SK-N-SH (cell line): ENCODE data around the gene TMPRSS6. TPM values are rescaled to one million over a fixed set of nuclear protein-coding genes. Genes with fewer than 3 reads are reported as not detected.
A peak's percentile ranks its signal among the peaks of the same experiment; 100 is the strongest.

ENCODE experiments used
- CTCF ChIA-PET: fragments of 300-600, 350-600 bp; formaldehyde crosslinking; extraction: SDS; loops from one replicate; lab custom pipeline; 2021; lab: Yijun Ruan, JAX
- POLR2A ChIA-PET: fragments of 350-600 bp; sonication (Branson Sonifier 250); formaldehyde crosslinking; extraction: SDS; loops from one replicate; lab custom pipeline; 2020; ENCODE audit warnings: antibody characterized with exemption, inconsistent platforms; lab: Yijun Ruan, JAX
- DNase-seq: peaks from one replicate; pipeline ENCODE4 v3.0.0; 2012
- H2AFZ ChIP-seq: fragments of 200-600 bp; sonication (generic); 2 replicates; pipeline ENCODE4 v1.8.1; 2016; ENCODE audit warnings: antibody characterized with exemption, mild to moderate bottlenecking, low read depth
- H3F3A ChIP-seq: fragments of 200-600 bp; sonication (generic); replicated peaks from 2 replicates; pipeline ENCODE3; 2016; ENCODE audit warnings: antibody characterized with exemption, mild to moderate bottlenecking; ENCODE audit not compliant: insufficient read depth
- H3K27ac ChIP-seq, 2 experiments: fragments of 200-500 bp in 1 of 2; fragments of 200-600 bp in 1 of 2; sonication (Bioruptor generic) in 1 of 2; sonication (generic), shearing (Covaris generic) in 1 of 2; 2 replicates each; pipeline versions ENCODE4 v1.5.1 to v1.6.1; 2014 to 2016; ENCODE audit warnings: low read depth in 2 of 2, inconsistent platforms in 1 of 2, low read length in 1 of 2, mild to moderate bottlenecking in 1 of 2, mixed read lengths in 1 of 2
- H3K27me3 ChIP-seq: fragments of 200-600 bp; sonication (generic), shearing (Covaris generic); 2 replicates; pipeline ENCODE4 v1.6.1; 2016; ENCODE audit warnings: mixed run types; ENCODE audit not compliant: insufficient read depth
- H3K36me3 ChIP-seq, 2 experiments: fragments of 200-500 bp in 1 of 2; fragments of 200-600 bp in 1 of 2; sonication (Bioruptor generic) in 1 of 2; sonication (generic) in 1 of 2; replicated peaks in 1 of 2; 2 replicates each; pipeline versions ENCODE3 to v1.5.1; 2014 to 2016; ENCODE audit warnings: low read length in 1 of 2, mild to moderate bottlenecking in 1 of 2; ENCODE audit not compliant: insufficient read depth in 2 of 2, control insufficient read depth in 1 of 2
- H3K4me1 ChIP-seq, 2 experiments: fragments of 200-500 bp in 1 of 2; fragments of 200-600 bp in 1 of 2; sonication (Bioruptor generic) in 1 of 2; sonication (generic), shearing (Covaris generic) in 1 of 2; 2 replicates each; pipeline versions ENCODE4 v1.5.1 to v1.6.1; 2014 to 2016; ENCODE audit warnings: low read depth in 1 of 2, low read length in 1 of 2, mixed run types in 1 of 2; ENCODE audit not compliant: insufficient read depth in 2 of 2, control insufficient read depth in 1 of 2
- H3K4me2 ChIP-seq: fragments of 200-600 bp; sonication (generic), shearing (Covaris generic); 2 replicates; pipeline ENCODE4 v1.6.1; 2017; ENCODE audit warnings: mixed run types
- H3K4me3 ChIP-seq, 2 experiments: fragments of 200-500 bp in 1 of 2; fragments of 200-600 bp in 1 of 2; sonication (Bioruptor generic) in 1 of 2; sonication (generic), shearing (Covaris generic) in 1 of 2; 2 replicates each; pipeline versions ENCODE4 v1.5.1 to v1.8.1; 2014 to 2016; ENCODE audit warnings: low read depth in 2 of 2, inconsistent platforms in 1 of 2, low read length in 1 of 2, mild to moderate bottlenecking in 1 of 2, mixed read lengths in 1 of 2, moderate library complexity in 1 of 2
- H3K79me2 ChIP-seq: fragments of 200-600 bp; sonication (generic); 2 replicates; pipeline ENCODE4 v1.8.1; 2017; ENCODE audit warnings: mild to moderate bottlenecking; ENCODE audit not compliant: insufficient read depth
- H3K9ac ChIP-seq: fragments of 200-600 bp; sonication (generic); 2 replicates; pipeline ENCODE4 v1.6.1; 2017; ENCODE audit warnings: mixed run types
- H3K9me2 ChIP-seq: fragments of 200-600 bp; sonication (generic); 2 replicates; pipeline ENCODE4 v1.6.1; 2017; ENCODE audit warnings: mixed run types
- H3K9me3 ChIP-seq: fragments of 200-600 bp; sonication (generic); 2 replicates; pipeline ENCODE4 v1.6.1; 2017; ENCODE audit warnings: mixed run types, mild to moderate bottlenecking, moderate library complexity
- H4K20me1 ChIP-seq: fragments of 200-600 bp; sonication (generic); 2 replicates; pipeline ENCODE4 v1.6.1; 2017; ENCODE audit warnings: mild to moderate bottlenecking, mixed run types; ENCODE audit not compliant: insufficient read depth
- CTCF ChIP-seq: fragments of 200-600 bp; sonication (generic); IDR thresholded peaks from 2 replicates; pipeline ENCODE4 v1.6.1; 2017; ENCODE audit warnings: antibody characterized with exemption, mild to moderate bottlenecking, moderate library complexity
- EZH2phosphoT487 ChIP-seq: fragments of 200-600 bp; sonication (generic); IDR thresholded peaks from 2 replicates; pipeline ENCODE4 v1.6.1; 2017; ENCODE audit warnings: low read depth, mixed run types, mild to moderate bottlenecking, antibody characterized with exemption, moderate library complexity, borderline replicate concordance
- FOSL2 ChIP-seq: IDR thresholded peaks from 2 replicates; pipeline ENCODE4 v1.4.0; 2012; ENCODE audit warnings: low read depth, mild to moderate bottlenecking, moderate library complexity, borderline replicate concordance
- FOXJ3 ChIP-seq: sonication (generic); formaldehyde crosslinking; IDR thresholded peaks from 2 replicates; pipeline ENCODE4 v1.5.1; 2020; ENCODE audit warnings: mild to moderate bottlenecking, missing genetic modification reagents
- GABPA ChIP-seq: IDR thresholded peaks from 2 replicates; pipeline ENCODE4 v1.4.0; 2012; ENCODE audit warnings: low read depth, mild to moderate bottlenecking
- GATA2 ChIP-seq: sonication (generic); formaldehyde crosslinking; IDR thresholded peaks from 2 replicates; pipeline ENCODE4 v1.5.0; 2020; ENCODE audit warnings: mild to moderate bottlenecking, missing genetic modification reagents
- IRF3 ChIP-seq: fragments of 150-350 bp; IDR thresholded peaks from 2 replicates; pipeline ENCODE4 v1.6.1; 2016; ENCODE audit warnings: mild to moderate bottlenecking, low read depth, low read length
- JUND ChIP-seq: IDR thresholded peaks from 2 replicates; pipeline ENCODE4 v1.4.0; 2012
- NFIC ChIP-seq: IDR thresholded peaks from 2 replicates; pipeline ENCODE4 v1.4.0; 2012; ENCODE audit warnings: borderline replicate concordance
- NRF1 ChIP-seq: IDR thresholded peaks from 2 replicates; pipeline ENCODE4 v1.6.1; 2012; ENCODE audit warnings: low read depth, mild to moderate bottlenecking, low read length
- PBX3 ChIP-seq: IDR thresholded peaks from 2 replicates; pipeline ENCODE4; 2012
- POLR2AphosphoS5 ChIP-seq: IDR thresholded peaks from 2 replicates; pipeline ENCODE4 v1.6.1; 2012; ENCODE audit warnings: low read depth, low read length
- RFX5 ChIP-seq: IDR thresholded peaks from 2 replicates; pipeline ENCODE4 v1.6.1; 2012; ENCODE audit warnings: mild to moderate bottlenecking, improper control_type of control experiment, low read length
- RXRA ChIP-seq: IDR thresholded peaks from 2 replicates; pipeline ENCODE4 v1.4.0; 2012; ENCODE audit warnings: low read depth, mild to moderate bottlenecking, borderline replicate concordance
- SIN3A ChIP-seq: IDR thresholded peaks from 2 replicates; pipeline ENCODE4 v1.6.1; 2012; ENCODE audit warnings: low read depth, mild to moderate bottlenecking, low read length, moderate library complexity, borderline replicate concordance
- SMC3 ChIP-seq: IDR thresholded peaks from 2 replicates; pipeline ENCODE4 v1.6.1; 2012; ENCODE audit warnings: low read depth, low read length, improper control_type of control experiment
- TCF12 ChIP-seq: IDR thresholded peaks from 2 replicates; pipeline ENCODE4 v1.4.0; 2012
- USF1 ChIP-seq: IDR thresholded peaks from 2 replicates; pipeline ENCODE4 v1.4.0; 2012; ENCODE audit warnings: low read depth, borderline replicate concordance
- USF2 ChIP-seq: fragments of 150-350 bp; IDR thresholded peaks from 2 replicates; pipeline ENCODE4 v1.6.1; 2017; ENCODE audit warnings: antibody characterized with exemption, low read length, low read depth, borderline replicate concordance
- YY1 ChIP-seq: IDR thresholded peaks from 2 replicates; pipeline ENCODE4 v1.4.0; 2012; ENCODE audit warnings: low read depth, mild to moderate bottlenecking
- WGBS: methylation state at CpG from one replicate; pipeline ENCODE4 v1.1.6; 2017; ENCODE audit warnings: low lambda C conversion rate; 5-methylcytosine and 5-hydroxymethylcytosine counted together
- polyA plus RNA-seq, 3 experiments: library from polyadenylated mRNA; depleted of rRNA; stranded (reverse); fragments of >200 nt; gene quantifications; 2 replicates each; pipeline ENCODE4 v1.2.3, GENCODE V29; 2012

Gene TMPRSS6
- polyA plus RNA-seq, 1 of the 3 experiments (the other 2 are of a cell fraction): not detected

- Histone ChIP-seq H3K27me3 (no peaks in the 10 kb centered on the region), H3K36me3 (no peaks in the 10 kb centered on the region), H3F3A (no peaks in the 10 kb centered on the region), H4K20me1 (no peaks in the 10 kb centered on the region), H3K4me1 (peaks cover 4 to 10% of the 10 kb centered on the region in 2 experiments; a peak in 2 of 4 replicates), H3K27ac (no peak overlapping the region), H3K4me2 (no peak overlapping the region), H3K9me3 (no peaks in the 10 kb centered on the region), H2AFZ (no peak overlapping the region), H3K4me3 (no peak overlapping the region), H3K79me2 (no peaks in the 10 kb centered on the region), H3K9ac (no peak overlapping the region), H3K9me2 (no peaks in the 10 kb centered on the region)
- ChIA-PET POLR2A (no interaction called here), CTCF (interaction anchor here (1.7 kb wide), 1 partner anchor 42 kb away, joined by 4 read pairs; no protein-coding TSS in a partner anchor)
- 79% methylated on average over 7 of the region's 7 CpGs for WGBS
- peak; percentile 49 for DNase-seq
- no peak for TF ChIP-seq USF1
- no peak for TF ChIP-seq FOSL2
- TF ChIP-seq SMC3: no peak
- TF ChIP-seq RXRA: no peak
- no peak for TF ChIP-seq USF2
- TF ChIP-seq RFX5: no peak
- no peak for TF ChIP-seq FOXJ3
- TF ChIP-seq POLR2AphosphoS5: no peak
- TF ChIP-seq NRF1: no peak
- no peak for TF ChIP-seq TCF12
- TF ChIP-seq NFIC: no peak
- TF ChIP-seq SIN3A: no peak
- TF ChIP-seq PBX3: no peak
These were observed 14.1 kb upstream of the TMPRSS6 start for GRCh38 chr22:37123649-37124048.

- ChIA-PET POLR2A (no interaction called here), CTCF (interaction anchor here (0.7 to 1.7 kb wide), 2 partner anchors 43 to 612 kb away, joined by 3 to 4 read pairs; no protein-coding TSS in a partner anchor)
- H4K20me1 ChIP-seq: no peaks in the 10 kb centered on the region
- no peaks in the 10 kb centered on the region for H3K9me2 ChIP-seq
- no peak overlapping the region for H3K27ac ChIP-seq
- H3K9ac ChIP-seq: no peak overlapping the region
- H2AFZ ChIP-seq: no peak overlapping the region
- H3K36me3 ChIP-seq: no peaks in the 10 kb centered on the region
- no peak for TF ChIP-seq NRF1
- TF ChIP-seq USF2: no peak
- no peak for TF ChIP-seq TCF12
- no peak for TF ChIP-seq YY1
- TF ChIP-seq EZH2phosphoT487: no peak
- no peak for TF ChIP-seq IRF3
- TF ChIP-seq JUND: no peak
- TF ChIP-seq FOSL2: no peak
- TF ChIP-seq CTCF: no peak
- TF ChIP-seq GABPA: no peak
- TF ChIP-seq RXRA: no peak
- no peak for TF ChIP-seq GATA2
- H3K4me3 ChIP-seq: no peak overlapping the region
- H3K4me2 ChIP-seq: no peak overlapping the region
- peaks cover 4 to 10% of the 10 kb centered on the region in 2 experiments; a peak in 2 of 4 replicates for H3K4me1 ChIP-seq
- H3K9me3 ChIP-seq: no peaks in the 10 kb centered on the region
- H3K79me2 ChIP-seq: no peaks in the 10 kb centered on the region
- DNase-seq: no peak
- H3F3A ChIP-seq: no peaks in the 10 kb centered on the region
- no peaks in the 10 kb centered on the region for H3K27me3 ChIP-seq
- WGBS: 100% methylated on average over 3 of the region's 3 CpGs
These were observed 13.2 kb upstream of the TMPRSS6 start for GRCh38 chr22:37122598-37123180.
